Islet precursor cell (in vitro differentiated cells): ENCODE measurements around the gene TMEM135.
"Not testable (repeated sequence)": the region's sequence is repeated elsewhere in the genome, so short reads cannot be mapped to it uniquely, and the experiment has no call there.

Experiments used
- DNase-seq: peaks from one replicate; pipeline ENCODE4 v3.0.0-alpha.2; 2018

Gene TMEM135

DNA sequence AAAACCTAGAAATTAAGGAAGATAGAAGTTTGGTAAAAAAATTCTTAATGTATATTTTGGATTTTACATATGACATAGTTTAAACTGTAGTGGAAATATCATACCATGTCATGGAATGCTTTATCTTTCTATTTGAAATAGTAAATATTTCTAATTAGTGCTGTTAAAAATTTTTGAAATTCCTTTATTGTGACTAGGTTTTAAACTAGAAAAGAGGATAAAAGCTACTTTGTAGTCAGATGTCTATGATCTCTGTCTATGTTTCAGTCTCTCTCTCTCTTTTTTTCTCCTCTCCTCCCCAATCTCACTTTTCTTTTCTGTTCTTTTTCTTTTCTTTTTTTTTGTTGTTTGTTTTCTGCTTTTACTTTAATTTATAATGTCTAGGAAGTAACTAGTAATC, 226.2 kb downstream of the TMEM135 start:
- DNase-seq: no peak

DNA sequence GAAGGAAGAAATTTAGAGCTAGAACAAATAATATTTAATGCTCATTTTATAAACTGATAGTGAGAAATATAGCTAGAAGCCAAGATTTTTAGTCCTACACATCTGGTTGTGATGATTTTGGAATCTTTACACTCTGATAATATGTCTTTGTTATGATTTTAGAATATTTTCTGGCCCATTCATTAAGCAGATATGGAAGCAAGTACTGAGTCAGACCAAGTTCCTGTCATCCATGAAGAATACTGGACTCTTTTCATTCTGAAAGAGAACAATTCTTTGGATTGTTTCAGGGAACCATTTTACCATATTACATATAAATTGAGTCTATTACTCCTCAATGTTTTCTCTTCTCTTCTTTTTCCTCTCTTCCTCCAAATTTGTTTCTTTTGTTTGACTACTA, 227.4 kb downstream of the TMEM135 start:
- DNase-seq: no peak

DNA sequence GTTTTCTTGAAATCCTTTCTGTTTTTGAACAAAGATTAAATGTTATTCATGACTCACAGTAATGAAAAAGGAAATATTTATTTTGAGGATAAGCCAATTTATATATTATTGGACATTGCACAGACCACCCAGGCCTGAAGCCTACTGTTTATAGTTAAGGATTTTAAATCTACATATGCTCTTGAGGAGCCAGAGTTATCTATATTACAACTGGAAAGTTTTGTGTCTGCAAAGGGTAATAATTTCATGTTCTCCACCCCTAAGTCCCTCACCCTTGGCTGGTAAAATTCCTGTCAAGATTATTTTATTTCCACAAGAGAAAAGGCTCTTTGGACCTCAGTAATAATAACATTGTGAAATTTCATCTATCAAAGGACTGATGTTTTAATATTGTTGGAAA, 228.2 kb downstream of the TMEM135 start:
- no peak for DNase-seq

DNA sequence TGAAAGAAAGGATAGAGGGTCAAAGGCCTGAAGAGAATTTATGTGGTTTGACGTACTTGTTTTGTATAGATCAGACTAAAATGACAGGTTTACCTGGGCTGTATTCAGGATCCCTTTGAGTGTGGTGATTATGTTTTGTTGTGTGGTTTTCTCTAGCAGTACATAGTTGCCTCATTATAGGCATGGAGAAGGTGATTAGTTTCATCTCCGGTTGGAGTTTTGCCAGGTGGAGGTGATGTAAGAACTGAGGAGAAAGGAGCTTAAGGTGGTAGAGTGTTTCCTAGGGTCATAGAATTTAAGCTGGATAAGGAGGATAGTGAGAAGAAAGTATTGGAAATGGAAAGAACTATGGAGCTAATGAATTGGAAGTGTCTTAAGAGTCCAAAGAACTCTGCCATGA, 229.0 kb downstream of the TMEM135 start:
- no peak for DNase-seq

DNA sequence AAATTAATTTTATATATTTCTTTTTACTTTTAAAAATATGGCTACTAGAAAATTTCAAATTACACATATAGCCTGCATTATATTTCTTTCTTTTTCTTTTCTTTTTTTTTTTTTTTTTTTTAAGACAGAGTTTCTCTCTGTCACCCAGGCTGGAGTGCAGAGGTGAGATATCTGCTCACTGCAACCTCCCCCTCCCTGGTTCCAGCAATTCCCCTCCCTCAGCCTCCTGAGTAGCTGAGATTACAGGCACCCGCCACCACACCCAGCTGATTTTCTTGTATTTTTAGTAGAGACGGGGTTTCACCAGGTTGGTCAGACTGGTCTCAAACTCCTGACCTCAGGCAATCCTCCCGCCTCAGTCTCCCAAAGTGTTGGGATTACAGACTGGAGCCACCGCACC, 234.2 kb downstream of the TMEM135 start:
- not testable (repeated sequence) for DNase-seq

DNA sequence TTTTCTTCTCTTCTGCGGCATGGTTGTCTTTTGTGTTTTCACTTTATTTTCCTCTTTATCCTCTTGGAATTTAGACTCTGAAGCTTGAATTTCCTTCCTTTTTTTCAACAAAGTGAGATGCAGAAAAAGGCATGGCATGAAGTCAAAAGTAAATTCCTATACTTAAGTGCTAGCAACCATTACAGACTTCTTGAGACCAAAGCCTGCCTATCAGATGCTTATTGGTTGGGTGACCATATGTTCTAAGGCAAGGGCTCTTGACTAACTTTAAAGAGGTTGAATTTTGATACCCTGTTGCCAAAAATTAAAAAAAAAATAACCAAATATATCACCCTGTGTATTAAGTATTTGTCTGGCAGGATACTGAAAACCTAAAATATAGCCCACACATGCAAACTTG, 237.4 kb downstream of the TMEM135 start:
- no peak for DNase-seq

DNA sequence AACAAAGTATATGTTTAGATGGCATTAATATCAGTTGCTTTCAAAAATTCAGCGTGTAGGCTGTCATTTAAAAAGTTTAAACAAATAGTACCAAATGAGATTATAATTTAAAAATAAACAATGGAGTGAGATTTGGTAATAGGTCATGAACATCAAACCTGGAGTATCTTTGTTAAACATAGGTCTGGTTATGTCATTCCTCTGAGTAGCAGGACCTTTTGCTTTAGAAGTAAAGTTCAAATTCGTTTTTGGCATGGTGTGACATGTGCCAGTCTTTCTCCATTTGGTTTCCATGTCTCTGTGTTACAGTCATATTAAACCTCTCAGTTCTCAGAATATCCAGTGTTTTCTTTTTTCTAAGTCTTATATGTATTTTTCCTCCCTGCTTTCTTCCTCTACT, 242.4 kb downstream of the TMEM135 start:
- DNase-seq: no peak

DNA sequence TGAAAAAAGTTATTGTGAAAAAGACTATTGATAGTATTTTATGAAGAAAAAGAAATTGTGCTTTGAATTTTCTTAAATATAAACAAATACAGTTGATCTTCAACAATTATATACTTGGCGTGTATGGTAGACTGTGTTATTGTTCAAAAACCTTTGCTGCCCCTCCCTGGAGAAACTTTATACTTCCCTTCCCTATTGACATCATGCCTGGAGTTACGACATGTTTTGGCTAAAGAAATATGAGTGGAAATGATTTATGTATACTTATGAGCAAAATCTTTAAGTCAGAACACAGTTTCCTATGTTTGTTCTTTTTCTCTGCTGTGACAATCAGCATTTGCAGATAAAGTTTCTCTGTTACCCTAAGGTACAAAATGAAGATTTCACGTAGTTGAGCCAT, 243.8 kb downstream of the TMEM135 start:
- no peak for DNase-seq

DNA sequence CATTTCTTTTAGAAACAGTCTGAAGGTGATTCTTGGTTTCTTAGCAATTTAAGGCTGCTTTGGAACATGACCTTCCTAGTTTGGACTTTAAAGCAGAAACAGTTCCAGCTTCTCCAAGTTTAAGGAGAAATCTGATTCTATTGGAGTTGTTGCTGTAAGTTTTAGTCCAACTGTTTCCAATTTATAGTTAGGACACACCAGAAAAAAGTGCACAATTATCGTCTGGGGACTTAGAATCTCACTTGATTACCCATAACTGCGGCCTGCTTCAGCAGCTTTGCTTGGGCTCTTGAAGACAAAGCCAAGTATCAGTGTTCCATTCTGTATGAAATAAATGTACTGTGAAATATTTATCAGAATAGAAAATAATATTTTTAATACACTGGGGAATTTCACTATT, 246.6 kb downstream of the TMEM135 start:
- DNase-seq: no peak

DNA sequence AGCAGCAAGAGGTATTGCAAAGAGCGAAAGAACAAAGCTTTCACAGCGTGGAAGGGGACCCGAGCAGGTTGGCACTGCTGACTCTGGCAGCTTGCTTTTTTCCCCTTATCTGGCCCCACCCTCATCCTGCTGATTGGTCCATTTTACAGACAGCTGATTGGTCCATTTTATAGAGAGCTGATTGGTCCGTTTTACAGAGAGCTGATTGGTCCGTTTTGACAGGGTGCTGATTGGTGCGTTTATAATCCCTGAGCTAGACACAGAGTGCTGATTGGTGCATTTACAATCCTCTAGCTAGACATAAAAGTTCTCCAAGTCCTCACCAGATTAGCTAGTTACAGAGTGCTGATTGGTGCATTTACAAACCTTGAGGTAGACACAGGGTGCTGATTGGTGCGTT, 247.9 kb downstream of the TMEM135 start:
- not testable (repeated sequence) for DNase-seq

DNA sequence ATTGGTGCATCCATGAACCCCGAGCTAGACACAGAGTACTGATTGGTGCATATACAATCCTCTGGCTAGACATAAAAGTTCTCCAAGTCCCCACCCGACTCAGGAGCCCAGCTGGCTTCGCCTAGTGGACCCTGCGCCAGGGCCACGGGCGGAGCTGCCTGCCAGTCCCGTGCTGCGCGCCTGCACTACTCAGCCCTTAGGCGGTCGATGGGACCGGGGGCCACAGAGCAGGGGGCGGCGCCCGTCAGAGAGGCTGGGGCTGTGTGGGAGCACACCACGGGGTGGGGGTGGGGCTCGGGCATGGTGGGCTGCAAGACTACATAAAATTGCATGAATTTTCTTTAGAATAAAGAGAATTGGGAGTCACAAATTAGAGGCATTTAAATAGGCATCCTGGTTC, 248.6 kb downstream of the TMEM135 start:
- DNase-seq: no peak

DNA sequence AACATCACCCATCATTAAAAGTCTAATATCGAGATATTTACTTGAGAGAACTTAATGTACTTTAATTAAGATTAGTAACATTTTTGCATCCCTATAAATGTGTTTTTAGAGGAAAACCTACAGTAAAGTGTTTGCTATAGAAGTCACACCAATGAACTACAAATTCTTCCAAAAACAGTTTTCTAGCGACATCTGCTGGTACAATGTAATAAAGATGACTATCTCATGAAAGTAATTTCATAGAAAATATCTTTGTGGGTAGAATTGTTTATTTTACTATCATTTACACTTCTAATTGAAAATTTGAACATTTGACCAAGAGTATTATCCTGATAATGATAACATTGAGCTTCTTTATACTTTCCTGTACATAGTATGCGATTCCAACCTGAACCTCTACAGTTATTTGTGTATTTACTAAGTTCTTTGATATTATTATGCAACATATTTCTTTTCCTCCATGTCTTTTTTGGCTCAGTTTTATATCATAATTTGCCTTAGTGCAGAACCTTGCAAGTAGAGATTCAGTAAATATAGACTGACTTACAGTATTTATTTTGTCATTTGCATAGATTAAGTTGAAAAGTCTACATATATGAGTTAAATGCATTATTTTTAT, 252.7 kb downstream of the TMEM135 start:
- no peak for DNase-seq

DNA sequence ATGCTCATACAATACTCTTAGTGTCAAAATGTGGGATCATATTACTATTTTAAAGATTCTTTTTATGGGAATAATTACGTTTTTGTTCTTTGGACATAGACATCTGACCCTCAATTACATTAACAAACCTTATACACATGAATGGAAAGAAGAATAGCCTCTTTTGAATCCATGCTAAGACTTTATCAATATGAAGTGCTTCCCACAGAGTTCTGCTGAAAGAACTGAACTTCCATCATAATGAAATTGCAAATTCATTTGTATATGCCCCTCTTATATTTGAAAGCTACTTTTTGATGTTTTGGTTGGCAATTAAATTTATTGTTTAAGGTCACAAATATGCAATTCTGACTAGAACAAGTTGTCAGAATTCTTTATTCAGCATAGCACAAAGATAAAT, 254.9 kb downstream of the TMEM135 start:
- no peak for DNase-seq

DNA sequence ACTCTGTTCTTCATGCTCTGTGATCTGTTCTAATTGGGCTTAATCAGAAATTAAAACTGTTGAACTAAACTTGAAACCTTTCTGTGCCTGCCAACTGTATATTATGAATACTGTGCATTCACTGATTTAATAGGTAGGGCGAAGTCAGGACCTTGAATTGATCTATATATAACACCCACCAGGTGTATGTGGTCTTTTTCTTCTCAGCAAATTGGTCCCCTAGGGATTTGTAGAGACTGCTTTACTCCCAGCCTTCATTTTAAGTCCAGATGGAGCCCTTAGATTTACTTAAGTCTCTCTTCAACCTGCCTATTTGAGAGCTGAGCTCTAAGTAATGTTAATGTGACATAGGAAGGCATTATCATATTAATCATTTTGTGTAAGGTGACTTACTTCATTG, 257.5 kb downstream of the TMEM135 start:
- DNase-seq: no peak

DNA sequence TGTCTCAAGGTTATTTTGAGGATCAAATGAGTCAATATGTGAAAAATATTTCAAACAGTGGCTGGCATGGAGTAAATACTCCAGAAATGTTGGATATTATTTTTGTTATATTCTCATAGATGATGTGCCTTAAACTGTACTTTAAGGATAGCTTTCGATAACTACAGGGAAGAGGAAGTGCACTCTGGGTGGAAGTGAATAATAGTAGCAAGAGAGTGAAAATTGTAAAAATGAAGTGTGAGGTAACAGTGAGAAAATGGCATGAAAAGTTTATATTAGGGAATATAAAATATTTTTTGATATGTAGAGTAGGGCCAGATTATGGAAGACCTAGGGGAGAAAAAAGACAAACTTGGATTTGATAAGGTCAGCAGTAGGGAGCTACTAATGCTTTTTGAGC, 258.9 kb downstream of the TMEM135 start:
- no peak for DNase-seq

DNA sequence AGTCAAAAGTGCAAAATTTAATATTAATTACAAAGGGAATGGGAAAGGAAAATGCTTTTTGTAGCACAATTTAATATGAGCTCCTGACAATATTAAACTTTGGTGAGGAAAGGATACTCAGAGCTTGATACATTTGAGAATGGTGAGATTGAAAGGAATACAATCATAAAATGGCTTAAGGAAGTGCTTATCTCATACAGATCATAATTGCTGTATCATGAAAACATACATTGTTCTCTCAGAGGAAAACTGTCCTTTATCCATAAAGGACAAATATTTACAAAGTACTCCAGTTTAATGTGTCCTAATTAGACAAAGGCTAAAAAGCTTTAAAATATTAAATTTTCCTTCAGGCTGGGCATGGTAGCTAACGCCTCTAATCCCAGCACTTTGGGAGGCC, 260.4 kb downstream of the TMEM135 start:
- no peak for DNase-seq

DNA sequence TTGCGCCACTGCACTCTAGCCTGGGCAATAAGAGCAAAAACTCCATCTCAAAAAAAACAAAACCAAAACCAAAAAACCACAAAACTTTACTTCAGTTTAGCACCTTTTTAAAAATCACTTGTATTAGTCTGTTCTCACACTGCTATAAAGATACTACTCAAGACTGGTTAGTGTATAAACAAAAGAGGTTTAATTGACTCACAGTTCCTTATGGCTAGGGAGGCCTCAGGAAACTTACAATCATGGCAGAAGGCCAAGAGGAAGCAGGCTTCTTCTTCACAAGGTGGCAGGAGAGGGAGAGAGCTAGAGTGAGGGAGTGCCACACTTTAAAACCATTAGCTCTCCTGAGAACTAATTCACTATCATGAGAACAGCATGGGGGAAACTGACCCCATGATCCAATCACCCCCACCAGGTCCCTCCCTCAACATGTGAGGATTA, 261.3 kb downstream of the TMEM135 start:
- DNase-seq: no peak

DNA sequence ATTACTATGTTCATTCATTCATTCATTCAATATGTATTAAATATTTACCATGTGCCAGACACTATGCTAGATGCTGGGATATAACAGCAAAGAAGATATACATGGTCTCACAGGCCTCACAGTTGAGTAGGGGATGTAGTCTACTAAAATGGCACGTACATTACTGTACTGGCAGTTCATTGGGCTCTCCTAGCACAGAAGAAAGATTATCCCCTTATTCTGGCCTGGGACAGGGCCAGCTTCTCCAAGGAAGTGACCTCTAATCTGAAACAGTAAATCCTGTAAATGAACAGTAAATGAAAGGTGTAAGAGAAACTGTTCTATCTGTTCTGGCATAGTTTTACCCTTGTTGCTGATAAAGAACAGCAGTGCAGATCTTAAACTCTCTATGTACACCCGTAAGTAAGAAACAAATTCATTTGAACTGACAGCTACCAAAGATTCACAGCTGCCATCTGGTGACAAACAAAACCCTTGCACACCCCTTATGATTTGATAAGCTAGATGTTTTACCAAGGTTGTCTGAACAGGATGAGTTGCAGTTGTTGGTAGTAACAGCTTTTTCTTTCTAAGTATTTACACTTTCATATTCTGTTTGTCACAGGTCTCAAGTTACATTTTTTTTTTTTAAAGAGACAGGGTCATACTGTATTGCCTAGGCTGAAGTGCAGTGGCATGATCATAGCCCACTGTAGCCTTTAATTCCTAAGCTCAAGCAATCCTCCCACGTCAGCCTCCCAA, 263.1 kb downstream of the TMEM135 start:
- no peak for DNase-seq

DNA sequence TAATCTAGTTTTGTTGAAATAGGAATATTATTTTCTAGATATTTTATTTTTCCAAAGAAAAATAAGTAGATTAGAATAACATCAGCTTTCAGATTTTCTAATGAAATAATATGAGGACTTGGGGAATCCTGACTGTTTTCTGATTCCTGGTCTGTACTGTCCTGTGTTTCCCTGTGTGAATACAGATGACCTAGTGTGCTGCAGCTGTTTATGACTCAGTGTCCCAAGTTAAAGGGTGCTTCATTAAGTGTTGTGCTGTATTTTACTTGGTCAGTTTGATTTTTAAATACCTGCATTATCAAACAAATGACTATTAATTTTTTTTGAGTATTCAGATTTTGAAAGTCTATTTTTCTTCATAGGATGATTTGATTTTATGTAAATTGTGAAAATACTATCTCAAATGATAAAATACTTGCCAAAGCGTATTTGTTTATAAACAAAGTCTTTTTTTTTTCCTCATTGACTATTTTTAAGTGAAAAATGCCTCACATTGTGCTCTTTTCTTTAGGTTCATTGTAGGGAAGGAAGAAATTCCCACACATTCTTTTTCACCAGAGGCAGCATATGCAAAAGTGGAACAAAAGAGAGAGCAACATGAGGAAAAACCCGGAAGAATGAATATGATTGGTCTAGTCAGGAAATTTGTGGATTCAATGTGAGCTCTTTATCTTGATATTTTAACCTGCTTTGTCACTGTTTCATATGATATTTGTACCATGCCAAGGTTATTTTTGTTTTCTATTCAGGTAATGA, 264.2 kb downstream of the TMEM135 start:
- no peak for DNase-seq

DNA sequence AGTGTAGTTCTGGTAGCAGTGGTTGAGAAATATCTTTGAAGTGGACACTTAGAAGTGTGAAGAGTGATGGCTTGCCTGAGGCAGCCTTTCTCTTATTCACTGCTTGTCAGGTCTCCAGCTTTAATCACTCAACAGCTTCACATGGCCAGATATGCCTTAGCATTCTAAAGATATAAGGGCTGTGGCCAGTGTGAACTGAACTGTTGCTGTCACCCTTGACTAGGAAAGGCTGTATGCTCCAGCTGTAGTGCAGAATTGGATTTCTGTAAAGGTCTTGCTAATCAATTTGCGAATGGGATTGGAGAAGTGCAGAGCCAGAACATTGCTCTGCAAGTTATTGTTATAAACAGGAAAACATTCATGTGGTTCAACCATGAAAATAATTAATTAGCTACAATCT, 266.7 kb downstream of the TMEM135 start:
- no peak for DNase-seq

DNA sequence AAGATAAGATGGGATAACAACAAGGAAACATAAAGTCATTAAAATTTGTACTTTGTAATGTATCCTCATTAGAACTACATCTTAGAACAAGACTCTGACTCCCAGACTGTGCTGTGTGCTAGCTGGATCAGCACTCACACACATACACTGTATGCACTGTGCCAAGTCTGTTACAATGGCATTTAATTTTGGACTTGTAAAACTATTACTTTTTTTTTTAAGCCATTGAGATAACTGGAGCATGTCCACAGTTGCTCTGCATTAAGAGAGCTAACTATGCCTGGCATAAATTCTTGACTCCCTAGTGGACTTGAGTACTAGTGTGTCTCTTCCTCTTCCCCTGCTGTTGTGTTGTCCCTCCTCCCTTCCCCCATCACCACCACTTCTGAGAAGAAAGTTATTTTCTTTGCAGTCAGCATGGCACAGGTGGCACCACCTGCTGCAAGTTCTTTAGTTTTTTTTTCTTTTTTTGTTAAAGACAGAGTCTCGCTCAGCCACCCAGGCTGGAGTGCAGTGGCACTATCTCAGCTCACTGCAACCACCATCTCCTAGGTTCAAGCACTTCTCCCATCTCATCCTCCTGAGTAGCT, 268.6 kb downstream of the TMEM135 start:
- no peak for DNase-seq

DNA sequence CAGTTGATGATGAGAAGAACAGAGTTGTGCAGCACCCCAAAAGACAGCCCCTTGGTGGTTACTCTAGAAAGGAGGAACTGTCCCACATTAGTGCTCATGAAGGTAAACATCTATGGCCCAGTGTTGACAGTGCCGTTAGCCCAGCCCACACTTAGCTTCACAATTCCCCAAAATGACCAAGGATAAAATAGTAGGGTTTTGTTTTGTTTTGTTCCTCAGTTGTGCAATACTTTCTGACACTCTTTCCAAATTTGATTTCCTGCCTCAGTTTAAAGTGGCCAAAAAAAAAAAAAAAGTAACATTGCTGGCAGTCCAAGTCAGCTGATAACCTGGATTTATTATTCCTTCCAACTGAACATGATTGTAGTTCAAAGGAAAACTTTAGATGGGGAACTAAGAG, 269.4 kb downstream of the TMEM135 start:
- no peak for DNase-seq

DNA sequence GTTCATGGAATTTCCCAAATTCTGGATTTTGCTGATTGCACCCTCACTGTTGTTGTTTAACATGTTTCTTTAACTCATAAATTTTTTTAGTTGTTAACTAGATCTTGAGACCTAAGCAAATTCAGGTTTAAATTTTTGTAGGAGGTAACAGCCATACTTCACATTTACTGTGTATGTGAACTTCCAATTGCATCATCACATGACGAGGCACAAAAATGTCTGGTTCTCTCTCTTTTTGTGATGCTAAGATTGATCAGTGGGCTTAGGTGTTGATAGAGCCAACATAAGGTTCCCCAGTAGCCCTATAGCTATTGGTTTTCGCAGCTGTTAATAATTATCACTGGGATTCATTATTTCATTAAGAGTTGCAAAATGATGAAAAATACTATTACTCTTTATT, 277.5 kb downstream of the TMEM135 start:
- DNase-seq: no peak

DNA sequence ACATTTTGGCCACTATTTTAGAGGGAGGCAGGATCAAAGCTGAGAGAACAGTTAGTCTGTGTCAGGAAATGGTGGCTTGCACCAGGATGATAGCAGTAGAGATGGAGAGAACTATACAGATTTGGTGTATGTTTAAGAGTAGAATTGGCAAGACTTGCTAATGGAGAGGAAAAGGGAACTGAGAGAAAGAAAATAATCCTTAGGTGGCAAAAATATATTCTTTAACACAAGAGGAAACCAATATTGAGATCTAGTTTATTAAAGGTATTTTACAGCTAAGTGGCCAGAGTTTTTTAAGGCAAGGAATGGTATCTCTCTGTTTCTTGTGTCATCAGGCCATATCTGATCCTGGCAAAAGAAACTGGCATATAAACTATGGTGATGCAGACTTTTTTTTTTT, 278.8 kb downstream of the TMEM135 start:
- no peak for DNase-seq
